Ectodermal cell (in vitro differentiated cells): ENCODE results near the gene KCNQ4.
A peak's percentile ranks its signal among the peaks of the same experiment; 100 is the strongest.

Source experiments
- H3K27ac ChIP-seq: 2 replicates; pipeline ENCODE4 v1.7.0; 2013; ENCODE audit warnings: mild to moderate bottlenecking, low read depth, low read length; ENCODE audit not compliant: insufficient read depth, poor library complexity, severe bottlenecking
- H3K27me3 ChIP-seq: 2 replicates; pipeline ENCODE4 v1.7.0; 2013; ENCODE audit warnings: mild to moderate bottlenecking, low read length; ENCODE audit not compliant: insufficient read depth, control insufficient read depth, poor library complexity, severe bottlenecking
- H3K36me3 ChIP-seq: one replicate; pipeline ENCODE4 v1.7.0; 2013; ENCODE audit warnings: low read length; ENCODE audit not compliant: control insufficient read depth, insufficient read depth
- H3K4me1 ChIP-seq: one replicate; pipeline ENCODE4 v1.7.0; 2013; ENCODE audit warnings: low read length; ENCODE audit not compliant: control insufficient read depth, insufficient read depth
- H3K4me3 ChIP-seq: 2 replicates; pipeline ENCODE4 v1.7.0; 2013; ENCODE audit warnings: low read depth, low read length, control low read depth; ENCODE audit not compliant: insufficient read depth
- H3K9me3 ChIP-seq: 2 replicates; pipeline ENCODE4 v1.7.0; 2013; ENCODE audit warnings: mild to moderate bottlenecking, low read length, moderate library complexity; ENCODE audit not compliant: control insufficient read depth
- WGBS, 2 experiments: methylation state at CpG; one replicate each; pipeline ENCODE4 v1.1.7; 2013; ENCODE audit warnings: missing lambda C conversion rate in 2 of 2; 5-methylcytosine and 5-hydroxymethylcytosine counted together

KCNQ4 gene

DNA sequence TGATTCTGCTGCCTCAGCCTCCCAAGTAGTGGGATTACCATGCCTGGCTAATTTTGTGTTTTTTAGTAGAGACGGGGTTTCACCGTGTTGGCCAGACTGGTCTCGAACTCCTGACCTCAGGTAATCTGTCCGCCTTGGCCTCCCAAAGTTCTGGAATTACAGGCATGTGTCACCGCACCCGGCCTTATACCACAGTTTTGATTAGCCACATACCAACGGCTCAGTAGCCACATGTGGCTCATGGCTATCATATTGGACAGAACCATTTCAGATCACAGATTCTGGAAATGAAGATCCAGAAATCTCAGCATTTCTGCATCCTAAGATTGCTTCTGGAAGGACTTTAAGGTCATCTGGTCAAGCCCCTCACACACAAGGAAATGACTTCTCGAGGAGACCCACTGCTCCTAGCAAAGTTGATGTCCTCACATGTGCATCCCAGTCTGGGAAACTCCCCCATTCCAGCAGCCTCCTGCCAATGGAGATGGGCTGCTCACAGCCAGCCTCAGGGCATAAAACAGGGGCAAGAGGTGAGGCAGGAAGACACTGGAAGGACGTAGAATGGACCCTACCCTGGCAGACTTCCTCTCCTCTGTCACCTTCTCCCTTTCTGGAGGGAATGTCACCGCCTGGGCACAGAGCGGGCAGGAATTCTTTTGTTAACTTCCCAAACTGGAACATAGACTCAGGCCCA lies 96.0 kb downstream of the KCNQ4 start:
- WGBS, 2 experiments: 87 to 92% methylated on average over 11 of the region's 11 CpGs
- H3K27me3 ChIP-seq: peaks cover 18% of the 10 kb centered on the region

DNA sequence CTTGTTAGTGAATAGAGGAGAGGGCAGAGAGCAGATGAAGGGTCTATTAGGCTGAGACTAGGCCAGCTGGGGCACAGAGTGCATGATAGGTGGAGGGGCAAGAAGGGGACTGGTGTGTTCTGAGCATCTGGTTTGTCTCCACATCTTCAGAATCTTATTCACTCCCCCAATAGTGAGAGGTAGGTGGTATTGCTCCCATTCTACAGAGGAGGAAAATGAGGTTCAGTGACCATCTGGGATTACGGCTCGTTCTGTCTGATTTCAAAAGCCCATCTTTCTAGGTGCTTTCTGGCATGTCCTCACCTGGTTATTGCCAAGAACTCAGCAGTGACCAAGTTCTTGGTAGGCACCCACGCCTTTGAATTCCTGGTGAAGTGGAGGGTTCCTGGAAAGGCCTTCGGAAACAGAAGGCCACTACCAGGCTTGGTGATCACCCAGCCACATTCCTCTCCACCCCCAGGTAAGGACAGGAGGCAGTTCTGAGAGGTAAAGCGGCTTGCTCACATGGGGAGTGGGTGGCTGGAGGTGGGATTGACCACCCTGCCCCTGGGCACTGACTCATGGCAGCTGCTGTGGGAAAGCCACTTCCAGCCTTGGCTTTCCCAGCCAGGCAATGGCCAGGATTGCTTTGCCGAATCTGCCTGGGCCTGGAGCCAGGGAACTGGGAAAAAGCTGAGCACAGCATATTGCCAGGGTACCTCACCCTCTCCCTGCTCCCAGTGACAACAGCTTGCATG lies 97.4 kb downstream of the KCNQ4 start:
- Histone ChIP-seq H3K4me3 (no peak overlapping the region), H3K4me1 (peaks cover 3% of the 10 kb centered on the region), H3K27me3 (peaks cover 27% of the 10 kb centered on the region), H3K36me3 (no peaks in the 10 kb centered on the region), H3K27ac (no peak overlapping the region), H3K9me3 (no peaks in the 10 kb centered on the region)
- WGBS, 2 experiments: 78 to 80% methylated on average over 6 of the region's 6 CpGs

More for the DNA sequence above, 96.0 kb downstream of the KCNQ4 start:
- Histone ChIP-seq H3K9me3 (no peaks in the 10 kb centered on the region), H3K4me1 (peaks cover 3% of the 10 kb centered on the region), H3K27ac (no peak overlapping the region), H3K4me3 (no peak overlapping the region), H3K36me3 (no peaks in the 10 kb centered on the region)

DNA sequence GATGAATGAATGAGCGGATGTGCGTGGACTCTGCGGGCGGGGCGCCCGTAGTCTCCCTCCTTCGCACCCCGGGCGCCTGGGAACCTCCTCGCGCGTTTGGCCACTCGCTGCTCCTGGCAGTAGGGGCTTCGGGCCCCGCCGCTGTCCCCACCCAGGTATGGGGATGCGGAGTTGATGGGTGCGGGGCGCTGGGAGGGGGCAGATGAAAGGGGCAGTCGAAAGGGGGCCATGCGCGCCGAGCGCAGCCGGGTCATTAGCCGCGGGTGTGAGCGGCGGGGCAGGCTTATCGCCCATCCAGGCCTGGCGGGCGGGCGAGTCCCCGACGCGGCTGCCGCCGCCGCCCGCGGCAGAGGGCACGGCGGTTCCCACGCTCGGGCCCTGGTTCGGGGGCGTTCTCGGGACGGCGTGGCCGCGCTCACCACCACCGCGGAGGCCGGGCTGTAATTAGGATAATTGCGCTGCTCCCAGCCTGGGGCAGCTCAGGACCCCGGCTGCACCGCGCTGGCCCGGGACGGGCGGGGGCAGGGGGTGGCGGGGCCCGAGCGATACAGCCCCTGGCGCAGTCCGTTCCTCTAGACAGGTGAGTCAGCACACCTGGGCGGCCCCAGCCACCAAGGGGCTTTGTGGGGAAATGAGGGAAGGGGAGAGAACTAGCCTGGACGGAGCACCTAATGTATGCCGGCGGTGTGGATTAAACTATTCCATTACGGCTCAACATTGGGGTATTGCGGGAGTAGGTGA lies 100.6 kb downstream of the KCNQ4 start:
- Histone ChIP-seq H3K27ac (no peak overlapping the region), H3K27me3 (peaks cover 29% of the 10 kb centered on the region), H3K4me3 (peak overlapping the region; percentile 21), H3K4me1 (peaks cover 3% of the 10 kb centered on the region), H3K9me3 (no peaks in the 10 kb centered on the region), H3K36me3 (no peaks in the 10 kb centered on the region)
- 37 to 40% methylated on average over 72 to 73 of the region's 73 CpGs for WGBS, 2 experiments

DNA sequence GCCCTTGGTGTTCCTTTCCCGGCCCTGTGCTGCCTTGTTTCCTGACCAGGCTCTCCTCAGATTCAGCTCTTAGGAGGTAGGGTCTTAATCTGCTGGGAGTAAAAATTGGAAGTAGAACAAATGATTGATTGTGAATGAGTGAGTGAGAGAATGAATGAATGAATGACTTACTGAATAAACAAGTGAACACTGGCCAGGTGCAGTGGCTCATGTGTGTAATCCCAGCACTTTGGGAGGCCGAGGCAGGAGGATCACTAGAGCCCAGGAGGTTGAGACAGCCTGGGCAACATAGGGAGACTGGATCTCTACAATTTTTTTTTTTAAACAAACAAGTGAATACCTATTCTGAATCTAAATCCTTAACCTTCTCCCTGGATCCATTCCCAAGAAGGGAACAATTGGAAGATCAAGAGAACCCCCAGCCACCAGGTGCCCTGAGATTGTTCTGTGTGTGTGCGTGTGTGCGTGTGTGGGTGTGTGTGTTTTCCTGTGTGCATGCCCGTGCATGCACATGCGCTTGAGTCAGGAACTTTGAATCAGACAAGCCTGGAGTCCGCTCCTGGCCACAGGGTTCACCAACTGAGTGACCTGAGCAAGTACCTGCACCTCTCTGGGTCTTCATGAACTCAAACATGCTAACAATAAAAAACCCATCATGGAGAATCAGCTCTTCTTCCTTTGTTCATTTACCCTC lies 102.9 kb downstream of the KCNQ4 start:
- Histone ChIP-seq H3K4me3 (no peak overlapping the region), H3K27ac (no peak overlapping the region), H3K36me3 (no peaks in the 10 kb centered on the region), H3K27me3 (peaks cover 29% of the 10 kb centered on the region), H3K4me1 (peaks cover 3% of the 10 kb centered on the region), H3K9me3 (no peaks in the 10 kb centered on the region)
- 80 to 83% methylated on average over 7 of the region's 7 CpGs for WGBS, 2 experiments

DNA sequence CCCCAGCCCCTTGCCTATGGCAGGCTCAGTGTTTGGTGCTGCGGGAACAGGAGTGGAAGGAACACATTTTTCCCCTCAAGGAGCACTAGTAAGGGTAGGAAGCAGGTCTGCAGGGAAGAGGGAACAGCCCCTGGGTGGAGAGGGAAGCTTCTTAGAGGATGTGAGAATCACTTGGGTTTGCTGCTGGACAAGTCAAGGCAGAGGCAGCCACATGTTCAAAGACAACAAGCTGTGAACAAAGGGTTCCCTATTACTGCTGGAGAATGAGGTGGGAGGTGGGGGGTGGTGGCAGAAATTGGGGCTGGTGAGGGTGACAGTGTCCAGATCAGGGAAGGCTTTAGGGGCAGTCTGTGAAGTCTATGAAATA lies 103.4 kb downstream of the KCNQ4 start:
- H3K9me3 ChIP-seq: no peaks in the 10 kb centered on the region
- no peak overlapping the region for H3K4me3 ChIP-seq
- no peak overlapping the region for H3K27ac ChIP-seq
- H3K27me3 ChIP-seq: peaks cover 29% of the 10 kb centered on the region
- peaks cover 3% of the 10 kb centered on the region for H3K4me1 ChIP-seq
- WGBS, 2 experiments: 80 to 89% methylated on average over 1 of the region's 1 CpG
- no peaks in the 10 kb centered on the region for H3K36me3 ChIP-seq

DNA sequence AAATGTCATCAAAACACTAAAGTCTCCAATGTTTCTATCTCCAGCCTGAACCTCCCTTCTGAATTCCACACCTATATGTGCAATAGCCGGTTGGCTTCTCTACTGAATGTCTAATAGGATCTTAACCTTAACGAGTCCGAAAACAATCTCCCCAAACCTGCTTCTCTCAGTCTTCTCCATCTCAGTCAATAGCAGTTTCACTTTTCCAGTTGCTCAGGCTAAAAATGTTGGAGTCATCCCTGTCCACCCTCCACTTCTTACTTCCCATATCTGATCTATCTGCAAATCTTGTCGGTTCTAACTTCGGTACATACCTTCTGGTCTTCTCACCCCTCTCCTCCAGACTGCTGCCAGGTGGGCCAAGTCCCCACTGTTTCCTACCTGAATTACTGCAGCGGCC lies 104.1 kb downstream of the KCNQ4 start:
- 93 to 95% methylated on average over 6 of the region's 6 CpGs for WGBS, 2 experiments
- Histone ChIP-seq H3K27me3 (peaks cover 29% of the 10 kb centered on the region), H3K36me3 (no peaks in the 10 kb centered on the region), H3K4me1 (peaks cover 3% of the 10 kb centered on the region), H3K27ac (no peak overlapping the region), H3K9me3 (no peaks in the 10 kb centered on the region), H3K4me3 (no peak overlapping the region)
